ENCODE results near the gene RFTN1. TPM values are rescaled to one million over a fixed set of nuclear protein-coding genes. Genes with fewer than 3 reads are reported as not detected.
A peak's percentile ranks its signal among the peaks of the same experiment; 100 is the strongest.

RFTN1 gene
- polyA plus RNA-seq, 3 donors = 17.4 to 28.0 (median 27.2) TPM

- Histone ChIP-seq H3K4me1 (ENCODE audit: control insufficient read depth in 1 of 2, insufficient read depth in 2 of 2, low read length in 2 of 2) (no peaks in the 10 kb centered on the region), H3K4me3 (replicated peaks in 1 of 3; ENCODE audit: low read depth in 2 of 3, low read length in 3 of 3) (no peak overlapping the region), H3K4me2 (replicated peaks; ENCODE audit: extremely low read depth, low read length, poor library complexity, severe bottlenecking) (no peak overlapping the region), H3K9ac (ENCODE audit: insufficient read depth, low read length, poor library complexity, severe bottlenecking) (no peak overlapping the region), H3K27ac (ENCODE audit: low read depth in 1 of 2, low read length in 2 of 2) (no peak overlapping the region), H3K79me2 (ENCODE audit: insufficient read depth, low read length) (no peaks in the 10 kb centered on the region), H4K20me1 (ENCODE audit: insufficient read depth, low read length) (peaks cover 9% of the 10 kb centered on the region), H3K36me3 (replicated peaks in 1 of 2; ENCODE audit: control insufficient read depth in 1 of 2, insufficient read depth in 2 of 2, low read length in 2 of 2) (peaks cover 0 to 4% of the 10 kb centered on the region in 2 donors), H3K9me3 (replicated peaks in 1 of 2; ENCODE audit: control insufficient read depth in 1 of 2, insufficient read depth in 1 of 2, low read length in 2 of 2) (no peaks in the 10 kb centered on the region), H3K27me3 (ENCODE audit: control insufficient read depth in 2 of 2, insufficient read depth in 2 of 2, low read length in 2 of 2) (no peaks in the 10 kb centered on the region), H2AFZ (ENCODE audit: insufficient read depth, low read depth, low read length, poor library complexity, severe bottlenecking) (no peak overlapping the region)
- Mint-ChIP-seq H3K36me3 (peaks cover 3 to 13% of the 10 kb centered on the region in 2 donors), H3K4me3 (no peak overlapping the region), H3K9me3 (peaks cover 0 to 2% (median 0%) of the 10 kb centered on the region in 7 donors), H3K27ac (no peak overlapping the region), H3K4me1 (no peaks in the 10 kb centered on the region), H3K27me3 (ENCODE audit: low read depth in 3 of 3) (no peaks in the 10 kb centered on the region)
- WGBS (ENCODE audit: insufficient coverage) = 100% methylated on average over 2 of the region's 3 CpGs
- intact Hi-C loops (cut with micrococcal nuclease) = no loop called here
- no peak for DNase-seq
- TF ChIP-seq, protein P1, sequence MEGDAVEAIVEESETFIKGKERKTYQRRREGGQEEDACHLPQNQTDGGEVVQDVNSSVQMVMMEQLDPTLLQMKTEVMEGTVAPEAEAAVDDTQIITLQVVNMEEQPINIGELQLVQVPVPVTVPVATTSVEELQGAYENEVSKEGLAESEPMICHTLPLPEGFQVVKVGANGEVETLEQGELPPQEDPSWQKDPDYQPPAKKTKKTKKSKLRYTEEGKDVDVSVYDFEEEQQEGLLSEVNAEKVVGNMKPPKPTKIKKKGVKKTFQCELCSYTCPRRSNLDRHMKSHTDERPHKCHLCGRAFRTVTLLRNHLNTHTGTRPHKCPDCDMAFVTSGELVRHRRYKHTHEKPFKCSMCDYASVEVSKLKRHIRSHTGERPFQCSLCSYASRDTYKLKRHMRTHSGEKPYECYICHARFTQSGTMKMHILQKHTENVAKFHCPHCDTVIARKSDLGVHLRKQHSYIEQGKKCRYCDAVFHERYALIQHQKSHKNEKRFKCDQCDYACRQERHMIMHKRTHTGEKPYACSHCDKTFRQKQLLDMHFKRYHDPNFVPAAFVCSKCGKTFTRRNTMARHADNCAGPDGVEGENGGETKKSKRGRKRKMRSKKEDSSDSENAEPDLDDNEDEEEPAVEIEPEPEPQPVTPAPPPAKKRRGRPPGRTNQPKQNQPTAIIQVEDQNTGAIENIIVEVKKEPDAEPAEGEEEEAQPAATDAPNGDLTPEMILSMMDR (IDR thresholded peaks at IDR 0.05) = no peak
Measured at GRCh38 chr3:16456784-16457415, 56.6 kb downstream of the RFTN1 start.

DNA sequence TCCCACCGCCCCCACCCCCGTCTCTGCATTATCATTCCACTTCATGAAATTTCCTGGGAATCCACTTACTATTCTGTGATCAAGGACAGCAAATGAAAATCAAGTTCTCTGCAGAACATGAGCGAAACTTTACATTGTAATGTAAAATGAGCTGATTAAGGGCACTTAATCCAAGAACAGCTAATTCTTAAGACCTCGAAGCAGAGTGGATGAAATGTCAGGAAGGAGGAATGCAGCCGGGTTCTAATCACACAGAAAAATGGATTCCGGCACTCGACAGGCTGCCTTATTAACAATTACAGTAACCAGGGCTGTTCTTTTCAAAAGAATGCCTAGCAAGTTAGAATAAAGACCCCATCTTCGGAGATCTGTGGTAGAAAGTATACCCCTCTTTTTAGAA lies 57.5 kb downstream of the RFTN1 start:
- Mint-ChIP-seq H3K27me3 (ENCODE audit: low read depth in 3 of 3) (no peaks in the 10 kb centered on the region), H3K36me3 (peaks cover 3 to 18% of the 10 kb centered on the region in 2 donors), H3K4me1 (no peaks in the 10 kb centered on the region), H3K9me3 (peaks cover 0 to 2% (median 0%) of the 10 kb centered on the region in 7 donors), H3K4me3 (no peak overlapping the region), H3K27ac (peak overlapping the region in 1 of 7 donors; percentile 20)
- TF ChIP-seq, protein P1 (IDR thresholded peaks at IDR 0.05) = no peak
- no peaks in the 10 kb centered on the region for H3K27me3 ChIP-seq (ENCODE audit: control insufficient read depth in 2 of 2, insufficient read depth in 2 of 2, low read length in 2 of 2)
- WGBS (ENCODE audit: insufficient coverage) = 100% methylated on average over 3 of the region's 8 CpGs
- no peaks in the 10 kb centered on the region for H3K4me1 ChIP-seq (ENCODE audit: control insufficient read depth in 1 of 2, insufficient read depth in 2 of 2, low read length in 2 of 2)
- no peak overlapping the region for H3K27ac ChIP-seq (ENCODE audit: low read depth in 1 of 2, low read length in 2 of 2)
- DNase-seq = no peak
- peaks cover 1 to 12% of the 10 kb centered on the region in 2 donors for H3K36me3 ChIP-seq (replicated peaks in 1 of 2; ENCODE audit: control insufficient read depth in 1 of 2, insufficient read depth in 2 of 2, low read length in 2 of 2)
- no peaks in the 10 kb centered on the region for H3K9me3 ChIP-seq (replicated peaks in 1 of 2; ENCODE audit: control insufficient read depth in 1 of 2, insufficient read depth in 1 of 2, low read length in 2 of 2)
- no peak overlapping the region for H3K4me3 ChIP-seq (replicated peaks in 1 of 3; ENCODE audit: low read depth in 2 of 3, low read length in 3 of 3)
- no peaks in the 10 kb centered on the region for H3K79me2 ChIP-seq (ENCODE audit: insufficient read depth, low read length)
- peaks cover 9% of the 10 kb centered on the region for H4K20me1 ChIP-seq (ENCODE audit: insufficient read depth, low read length)
- H2AFZ ChIP-seq (ENCODE audit: insufficient read depth, low read depth, low read length, poor library complexity, severe bottlenecking) = no peak overlapping the region
- intact Hi-C loops (cut with micrococcal nuclease) = no loop called here
- no peak overlapping the region for H3K9ac ChIP-seq (ENCODE audit: insufficient read depth, low read length, poor library complexity, severe bottlenecking)
- H3K4me2 ChIP-seq (replicated peaks; ENCODE audit: extremely low read depth, low read length, poor library complexity, severe bottlenecking) = no peak overlapping the region
